ENCODE measurements around the gene HID1. TPM values are rescaled to one million over a fixed set of nuclear protein-coding genes. Genes with fewer than 3 reads are reported as not detected.

HID1 gene
- total and polyA plus RNA-seq, 8 donors: 36.5 to 304 (median 82.2) TPM

GRCh38 chr17:74981979-74982662, 9.6 kb upstream of the HID1 start:
- intact Hi-C loops (cut with DNase I; ENCODE audit: low total_unique reads): no loop called here
- no peaks in the 10 kb centered on the region for H3K36me3 ChIP-seq
- no peaks in the 10 kb centered on the region for H3K27me3 ChIP-seq
- H3K27ac ChIP-seq: peak overlapping the region; percentile 91 to 95 (median 95)
- 0 to 2% (median 1%) methylated on average over 18 to 61 of the region's 61 CpGs for WGBS, 5 donors
- no peaks in the 10 kb centered on the region for H3K9me3 ChIP-seq
- H3K4me3 ChIP-seq: peak overlapping the region; percentile 48 to 70 (median 66)
- TF ChIP-seq POLR2A (IDR thresholded peaks at IDR 0.05): peak in 1 of 4 donors; percentile 45
- no peak for TF ChIP-seq EP300 (IDR thresholded peaks at IDR 0.05)
- peak in 2 of 3 donors; percentile 81 to 88 for TF ChIP-seq POLR2AphosphoS5 (IDR thresholded peaks at IDR 0.05)
- TF ChIP-seq CTCF (IDR thresholded peaks at IDR 0.05): peak in 1 of 7 experiments; percentile 9
- peak; percentile 79 to 95 for DNase-seq
- peaks cover 28 to 51% (median 33%) of the 10 kb centered on the region in 4 donors for H3K4me1 ChIP-seq

- H3K9me3 ChIP-seq: no peaks in the 10 kb centered on the region
- TF ChIP-seq EP300 (IDR thresholded peaks at IDR 0.05): no peak
- TF ChIP-seq CTCF (IDR thresholded peaks at IDR 0.05): no peak
- TF ChIP-seq POLR2A (IDR thresholded peaks at IDR 0.05): no peak
- no peak for TF ChIP-seq POLR2AphosphoS5 (IDR thresholded peaks at IDR 0.05)
- intact Hi-C loops (cut with DNase I; ENCODE audit: low total_unique reads): no loop called here
- no peaks in the 10 kb centered on the region for H3K36me3 ChIP-seq
- no peaks in the 10 kb centered on the region for H3K27me3 ChIP-seq
- no peak for DNase-seq
- 51 to 71% (median 67%) methylated on average over 13 to 16 of the region's 16 CpGs for WGBS, 5 donors
- peak overlapping the region; percentile 48 to 70 (median 66) for H3K4me3 ChIP-seq
- peak overlapping the region; percentile 91 to 95 (median 95) for H3K27ac ChIP-seq
- peaks cover 22 to 44% (median 28%) of the 10 kb centered on the region in 4 donors for H3K4me1 ChIP-seq
Observed at GRCh38 chr17:74981318-74981978, 8.9 kb upstream of the HID1 start.

- Histone ChIP-seq H3K36me3 (no peaks in the 10 kb centered on the region), H3K9me3 (no peaks in the 10 kb centered on the region), H3K27ac (no peak overlapping the region), H3K27me3 (peaks cover 0 to 7% (median 0%) of the 10 kb centered on the region in 3 donors), H3K4me3 (no peak overlapping the region), H3K4me1 (peaks cover 17 to 35% (median 31%) of the 10 kb centered on the region in 4 donors)
- no peak for DNase-seq
- 81 to 84% (median 83%) methylated on average over 17 of the region's 17 CpGs for WGBS, 5 donors
- intact Hi-C loops (cut with DNase I; ENCODE audit: low total_unique reads): no loop called here
- TF ChIP-seq CTCF (IDR thresholded peaks at IDR 0.05) (no peak), POLR2A (IDR thresholded peaks at IDR 0.05) (no peak)
Observed at GRCh38 chr17:74979408-74980146, 7.0 kb upstream of the HID1 start.

- Histone ChIP-seq H3K27me3 (peaks cover 0 to 21% (median 3%) of the 10 kb centered on the region in 3 donors), H3K9me3 (no peaks in the 10 kb centered on the region), H3K27ac (no peak overlapping the region), H3K4me1 (peaks cover 22 to 47% (median 32%) of the 10 kb centered on the region in 4 donors), H3K4me3 (no peak overlapping the region), H3K36me3 (no peaks in the 10 kb centered on the region)
- 61 to 90% (median 86%) methylated on average over 2 to 3 of the region's 3 CpGs for WGBS, 5 donors
- DNase-seq: no peak
- TF ChIP-seq POLR2AphosphoS5 (IDR thresholded peaks at IDR 0.05) (no peak), CTCF (IDR thresholded peaks at IDR 0.05) (no peak), EP300 (IDR thresholded peaks at IDR 0.05) (no peak), POLR2A (IDR thresholded peaks at IDR 0.05) (no peak)
- intact Hi-C loops (cut with DNase I; ENCODE audit: low total_unique reads): no loop called here
Observed at GRCh38 chr17:74978240-74978639, 5.7 kb upstream of the HID1 start.
